Dedifferentiated amniotic fluid mesenchymal stem cell (primary cell): Measurements from ENCODE around the gene GBP6.
"Not testable (repeated sequence)": the region's sequence is repeated elsewhere in the genome, so short reads cannot be mapped to it uniquely, and the experiment has no call there.

ENCODE experiments used
- DNase-seq: peaks from one replicate; pipeline ENCODE4 v3.0.0-alpha.2; 2016; ENCODE audit errors: extremely low spot score

The GBP6 gene

DNA sequence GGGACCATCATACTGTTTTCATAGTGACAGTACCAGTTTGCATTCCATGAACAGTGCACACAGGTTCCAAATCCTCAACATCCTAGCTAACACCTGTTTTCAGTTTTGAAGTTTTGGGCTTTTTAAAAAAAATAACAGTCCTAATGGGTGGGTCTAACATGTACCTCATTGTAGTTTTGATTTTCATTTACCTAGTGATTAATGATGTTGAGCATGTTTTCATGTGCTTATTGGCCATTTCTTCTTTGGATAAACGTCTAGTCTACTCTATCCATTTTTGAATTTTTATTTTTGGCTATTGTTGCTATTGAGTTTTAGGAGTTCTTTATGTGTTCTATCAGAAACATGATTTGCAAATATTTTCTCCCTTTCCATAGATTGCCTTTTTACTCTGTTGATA lies 3.4 kb downstream of the GBP6 start:
- no peak for DNase-seq

DNA sequence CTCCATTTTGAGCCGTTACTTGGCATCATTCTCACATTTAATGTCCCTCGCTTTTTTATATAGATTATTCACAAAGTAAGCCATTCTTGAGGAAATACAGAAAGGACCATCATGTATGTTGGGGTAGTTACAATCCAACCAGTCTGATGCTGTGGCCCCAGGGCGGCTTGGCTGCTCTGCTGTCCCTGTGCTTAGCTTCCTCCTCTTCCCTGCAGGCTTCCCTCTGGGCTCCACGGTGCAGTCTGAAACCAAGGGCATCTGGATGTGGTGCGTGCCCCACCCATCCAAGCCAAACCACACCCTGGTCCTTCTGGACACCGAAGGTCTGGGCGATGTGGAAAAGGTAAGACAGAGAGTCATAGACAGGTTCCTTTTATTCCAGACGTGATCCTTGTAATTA lies 5.5 kb downstream of the GBP6 start:
- DNase-seq, result no peak

DNA sequence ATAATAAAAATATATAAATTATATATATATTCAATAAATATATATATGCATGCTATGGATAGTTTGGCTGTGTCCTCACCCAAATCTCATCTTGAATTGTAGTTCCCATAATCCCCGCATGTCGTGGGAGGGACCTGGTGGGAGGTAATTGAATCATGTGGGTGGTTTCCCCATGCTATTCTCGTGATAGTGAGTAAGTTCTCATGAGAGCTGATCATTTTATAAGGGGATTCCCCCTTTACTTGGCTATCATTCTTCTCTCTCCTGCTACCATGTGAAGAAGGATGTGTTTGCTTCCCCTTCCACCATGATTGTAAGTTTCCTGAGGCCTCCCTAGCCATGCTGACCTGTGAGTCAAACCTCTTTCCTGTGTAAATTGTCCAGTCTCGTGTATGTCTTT lies 10.0 kb downstream of the GBP6 start:
- DNase-seq, result not testable (repeated sequence)

DNA sequence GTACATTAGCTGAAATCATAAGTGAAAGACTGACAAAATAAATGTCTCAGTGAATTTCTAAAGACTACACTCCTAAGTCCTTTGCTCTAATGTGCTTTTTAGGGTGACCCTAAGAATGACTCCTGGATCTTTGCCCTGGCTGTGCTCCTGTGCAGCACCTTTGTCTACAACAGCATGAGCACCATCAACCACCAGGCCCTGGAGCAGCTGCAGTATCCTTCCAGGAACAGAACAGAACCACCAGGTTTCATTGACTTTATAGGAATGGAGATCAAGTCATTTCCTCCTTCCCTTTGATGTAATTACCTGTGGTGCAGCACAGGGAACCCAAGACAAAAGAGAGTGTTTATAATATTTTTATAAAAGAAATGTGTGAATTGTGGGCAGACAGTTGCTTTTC lies 14.1 kb downstream of the GBP6 start:
- no peak for DNase-seq

DNA sequence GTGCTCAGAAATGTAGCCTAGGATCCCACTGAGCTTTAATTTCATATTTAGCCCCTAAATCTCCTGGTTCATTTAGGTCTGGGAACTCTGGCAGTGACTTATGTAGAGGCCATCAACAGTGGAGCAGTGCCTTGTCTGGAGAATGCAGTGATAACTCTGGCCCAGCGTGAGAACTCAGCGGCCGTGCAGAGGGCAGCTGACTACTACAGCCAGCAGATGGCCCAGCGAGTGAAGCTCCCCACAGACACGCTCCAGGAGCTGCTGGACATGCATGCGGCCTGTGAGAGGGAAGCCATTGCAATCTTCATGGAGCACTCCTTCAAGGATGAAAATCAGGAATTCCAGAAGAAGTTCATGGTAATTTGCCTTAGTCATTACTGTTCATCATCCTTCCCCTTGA lies 17.8 kb downstream of the GBP6 start:
- DNase-seq, result no peak

DNA sequence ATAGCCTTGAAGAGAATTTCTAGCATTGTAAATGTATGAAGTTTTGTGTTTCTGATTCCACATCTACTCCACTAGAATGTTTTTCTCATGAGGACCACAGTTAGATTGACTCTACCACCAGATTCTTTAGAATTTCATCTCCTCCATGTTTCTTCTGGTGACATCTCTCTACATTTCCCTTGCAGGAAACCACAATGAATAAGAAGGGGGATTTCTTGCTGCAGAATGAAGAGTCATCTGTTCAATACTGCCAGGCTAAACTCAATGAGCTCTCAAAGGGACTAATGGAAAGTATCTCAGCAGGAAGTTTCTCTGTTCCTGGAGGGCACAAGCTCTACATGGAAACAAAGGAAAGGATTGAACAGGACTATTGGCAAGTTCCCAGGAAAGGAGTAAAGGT lies 18.6 kb downstream of the GBP6 start:
- DNase-seq, result no peak

DNA sequence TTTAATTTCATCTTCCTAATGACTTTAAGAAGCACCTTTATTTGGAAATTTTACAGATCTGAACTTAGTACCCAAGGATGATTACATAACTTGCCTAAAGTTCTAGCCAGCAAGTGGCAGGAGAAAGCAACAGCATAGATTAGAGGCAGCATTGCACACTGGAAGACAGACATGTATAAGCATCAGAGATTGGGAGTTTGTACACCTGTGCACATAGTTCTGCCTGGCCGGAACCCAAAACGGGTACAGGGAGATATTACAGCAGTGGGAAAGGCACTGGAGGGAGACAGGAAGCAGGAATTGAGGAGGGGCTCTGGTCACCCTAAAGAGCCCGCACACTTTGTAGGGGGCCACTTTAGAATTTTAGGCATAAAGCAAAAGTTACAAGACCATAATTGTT lies 19.3 kb downstream of the GBP6 start:
- DNase-seq, result no peak

DNA sequence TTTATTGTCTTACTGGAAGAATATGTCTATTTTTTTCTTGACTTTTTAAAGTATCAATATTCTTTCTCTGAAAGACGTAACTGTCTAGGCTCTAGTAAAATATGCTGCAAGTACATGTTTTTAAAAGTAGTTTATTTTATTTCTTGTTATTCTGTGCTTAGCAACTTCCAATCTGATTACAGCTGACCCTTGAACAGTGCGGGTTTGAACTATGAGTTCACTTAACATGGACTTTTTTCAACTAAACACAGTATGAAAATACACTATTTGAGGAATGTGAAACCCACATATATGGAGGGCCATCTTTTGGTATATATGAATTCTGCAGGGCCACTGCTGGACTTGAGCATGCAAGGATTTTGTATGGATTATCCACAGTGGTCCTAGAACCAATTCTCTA lies 26.8 kb downstream of the GBP6 start:
- no peak for DNase-seq

DNA sequence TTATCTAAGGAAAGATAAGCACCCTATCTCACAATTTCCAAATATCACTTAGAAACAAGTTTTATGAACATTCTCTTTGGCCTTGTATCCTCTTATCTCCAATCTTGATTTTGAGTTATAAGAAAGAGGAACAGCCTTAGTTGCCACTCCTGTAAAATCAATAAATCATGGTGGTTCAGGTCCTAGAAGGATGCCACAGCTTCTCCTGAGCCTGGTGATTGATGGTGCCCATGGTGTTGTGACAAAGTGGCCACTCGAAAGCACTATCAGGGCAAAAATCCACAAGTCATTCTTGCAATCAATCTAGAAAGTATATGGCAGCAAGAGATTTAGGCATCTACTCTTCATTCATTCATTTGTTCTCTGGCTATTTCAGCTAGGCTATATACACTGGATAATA lies 27.8 kb downstream of the GBP6 start:
- DNase-seq, result no peak

DNA sequence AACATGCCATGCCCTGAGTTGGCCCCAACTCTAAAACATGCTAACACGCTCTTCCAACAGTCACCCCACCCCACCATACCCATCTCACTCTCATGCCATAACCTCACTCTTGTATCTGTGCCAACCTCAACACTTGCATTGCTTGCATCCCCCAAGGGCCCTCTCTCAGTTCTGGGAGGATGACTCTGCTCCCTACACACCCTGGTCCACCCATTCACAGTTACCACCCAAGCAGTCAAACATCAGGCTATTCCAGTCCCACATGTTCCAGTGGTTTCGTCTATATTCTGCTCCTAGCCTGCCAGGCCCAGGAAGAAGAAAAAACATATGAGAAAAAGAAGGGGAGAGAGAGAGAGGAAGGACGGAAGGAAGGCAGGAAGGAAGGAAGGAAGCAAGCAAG lies 31.0 kb downstream of the GBP6 start:
- DNase-seq, result no peak

DNA sequence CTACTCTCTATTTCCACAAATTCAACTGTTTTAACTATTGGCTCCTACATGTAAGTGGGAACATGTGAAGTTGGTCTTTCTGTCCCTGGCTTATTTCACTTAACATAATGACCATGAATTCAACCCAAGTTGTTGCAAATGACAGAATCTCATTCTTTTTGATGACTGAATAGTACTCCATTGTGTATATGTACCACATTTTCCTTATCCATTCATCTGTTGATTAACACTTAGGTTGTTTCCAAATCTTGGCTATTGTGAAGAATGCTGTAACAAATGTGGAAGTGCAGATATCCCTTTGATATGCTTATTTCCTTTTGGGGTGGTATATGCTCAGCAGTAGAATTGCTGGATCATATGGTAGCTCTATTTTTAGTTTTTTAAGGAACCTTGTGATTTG lies 33.0 kb downstream of the GBP6 start:
- DNase-seq, result no peak

DNA sequence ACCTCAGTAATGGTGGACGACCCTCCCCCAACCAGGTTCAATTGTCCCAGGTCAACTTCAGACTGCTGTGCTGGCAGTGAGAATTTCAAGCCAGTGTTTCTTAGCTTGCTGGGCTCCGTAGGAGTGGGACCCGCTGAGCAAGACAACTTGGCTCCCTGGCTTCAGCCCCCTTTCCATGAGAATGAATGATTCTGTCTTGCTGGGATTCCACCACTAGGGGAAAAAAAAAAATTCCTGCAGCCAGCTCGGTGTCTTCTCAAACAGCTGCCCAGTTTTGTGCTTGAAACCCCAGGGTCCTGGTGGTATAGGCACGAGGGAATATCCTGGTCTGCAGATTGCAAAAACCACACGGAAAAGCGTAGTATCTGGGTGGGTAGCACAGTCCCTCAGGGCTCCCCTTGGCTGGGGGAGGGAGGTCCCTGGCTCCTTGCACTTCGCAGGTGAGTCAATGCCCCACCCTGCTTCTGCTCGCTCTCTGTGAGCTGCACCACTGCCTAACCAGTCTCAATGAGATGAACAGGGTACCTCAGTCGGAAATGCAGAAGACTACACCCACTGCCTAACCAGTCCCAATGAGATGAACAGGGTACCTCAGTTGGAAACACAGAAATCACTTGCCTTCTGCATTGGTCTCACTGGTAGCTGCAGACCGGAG lies 41.5 kb downstream of the GBP6 start:
- DNase-seq, result no peak

DNA sequence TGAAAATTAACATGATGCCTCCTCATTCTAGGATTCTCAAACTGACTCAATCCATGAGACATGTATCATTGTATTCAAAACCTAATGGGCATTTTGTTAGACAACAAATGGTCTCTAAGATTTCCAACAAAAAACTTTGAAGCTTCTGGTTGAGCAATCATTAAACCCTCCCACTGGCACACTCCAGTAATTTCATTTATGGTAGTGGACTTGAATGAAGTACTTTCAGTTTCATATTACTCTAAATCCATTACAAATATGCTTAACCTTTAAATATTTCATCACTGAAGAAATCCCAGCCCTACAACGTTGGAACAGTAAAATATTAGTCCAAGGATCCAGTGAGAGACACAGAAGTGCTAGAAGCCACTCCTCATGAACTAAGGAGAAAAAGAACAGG lies 43.5 kb downstream of the GBP6 start:
- DNase-seq, result peak; percentile 61

DNA sequence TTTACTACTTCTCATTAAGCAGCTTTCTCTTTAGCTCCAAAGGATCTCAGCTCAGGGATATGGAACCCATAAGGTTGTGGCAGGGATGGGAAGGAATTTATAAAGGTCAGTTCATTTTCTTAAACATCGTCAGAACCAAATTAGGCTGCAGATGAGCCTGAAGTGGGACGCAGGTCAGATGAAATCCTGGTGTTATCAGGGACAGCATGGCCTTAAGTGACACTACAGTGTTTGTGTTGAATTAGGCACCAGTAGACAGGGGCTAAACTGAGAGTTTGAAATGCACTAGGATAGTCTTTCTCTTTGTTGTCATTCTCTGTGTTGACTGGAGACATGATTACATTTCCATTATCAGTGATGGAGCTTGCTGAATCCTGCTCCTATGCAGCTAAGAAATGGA lies 43.9 kb downstream of the GBP6 start:
- DNase-seq, result not testable (repeated sequence)

DNA sequence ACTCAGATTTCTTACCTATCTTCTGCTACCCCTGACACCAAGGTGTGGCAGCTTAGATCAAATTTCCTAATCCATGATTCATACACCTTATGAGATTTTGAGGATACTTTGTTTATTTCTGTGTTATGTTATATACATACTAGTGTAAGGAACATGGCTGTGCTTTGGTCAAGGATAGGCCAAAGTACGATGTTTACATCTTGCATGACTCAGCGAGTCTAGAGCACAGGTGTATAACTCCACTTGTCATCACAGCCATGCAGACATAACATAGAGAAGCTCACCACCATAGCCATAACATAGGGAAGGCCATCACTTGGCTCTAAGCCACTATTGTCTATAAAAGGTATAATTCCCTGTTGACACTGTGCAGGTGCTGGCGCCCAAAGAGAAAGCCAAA lies 61.2 kb downstream of the GBP6 start:
- no peak for DNase-seq

DNA sequence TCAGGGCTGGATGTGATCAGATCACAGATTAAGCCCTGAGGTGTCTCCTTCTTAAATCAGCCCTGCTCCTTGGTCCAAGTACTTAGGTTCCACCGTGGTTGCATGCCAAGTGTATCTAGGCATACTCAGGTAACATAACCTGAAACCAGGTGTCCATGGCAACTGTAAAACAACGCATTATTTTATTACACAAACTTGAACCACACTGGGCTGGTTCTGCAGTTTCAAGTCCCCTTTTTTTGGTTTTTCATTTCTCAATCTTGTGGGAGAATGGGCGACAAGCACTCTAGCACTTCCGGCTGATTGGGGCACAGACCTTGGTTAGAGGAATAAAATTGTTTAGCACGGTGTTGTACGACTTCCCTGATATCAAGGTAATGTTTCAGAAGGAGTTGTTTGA lies 65.2 kb downstream of the GBP6 start:
- no peak for DNase-seq

DNA sequence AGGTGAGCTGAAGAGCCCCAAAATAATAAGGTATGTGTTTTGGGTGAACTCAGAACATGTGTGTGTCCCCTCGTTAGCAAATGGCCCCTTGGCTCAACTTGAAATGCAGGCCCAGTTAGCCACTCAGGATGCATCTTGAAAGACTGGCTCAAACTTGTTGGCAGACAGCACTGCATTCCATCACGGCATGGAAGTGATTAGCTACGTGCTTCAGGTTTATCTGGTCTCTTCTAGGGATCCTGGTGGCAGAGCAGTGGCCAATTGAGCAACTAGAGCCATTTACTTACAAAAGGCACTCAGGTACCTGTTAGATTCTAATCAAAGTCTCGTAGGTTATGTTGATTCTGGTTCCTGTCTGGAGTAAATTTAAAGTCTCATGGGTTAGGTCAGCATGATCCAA lies 65.8 kb downstream of the GBP6 start:
- DNase-seq, result not testable (repeated sequence)

DNA sequence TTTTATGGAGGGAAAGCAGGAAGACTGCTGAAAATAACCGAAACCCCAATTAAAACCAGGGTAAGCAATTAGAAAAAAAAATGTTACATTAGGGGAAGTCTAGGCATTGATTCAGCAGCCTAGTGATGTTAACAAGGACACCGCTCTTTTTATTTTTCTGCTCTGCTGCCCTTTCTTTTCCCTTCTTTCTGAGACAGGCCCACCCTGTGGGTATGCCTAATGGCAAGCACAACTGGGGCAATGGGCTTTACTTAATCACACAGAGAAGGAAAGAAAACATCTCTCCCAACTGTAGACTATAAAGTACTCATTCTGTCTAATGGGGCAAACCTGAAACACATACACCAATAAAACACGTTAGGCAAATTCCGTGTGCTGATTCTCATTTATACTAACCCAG lies 69.6 kb downstream of the GBP6 start:
- no peak for DNase-seq

DNA sequence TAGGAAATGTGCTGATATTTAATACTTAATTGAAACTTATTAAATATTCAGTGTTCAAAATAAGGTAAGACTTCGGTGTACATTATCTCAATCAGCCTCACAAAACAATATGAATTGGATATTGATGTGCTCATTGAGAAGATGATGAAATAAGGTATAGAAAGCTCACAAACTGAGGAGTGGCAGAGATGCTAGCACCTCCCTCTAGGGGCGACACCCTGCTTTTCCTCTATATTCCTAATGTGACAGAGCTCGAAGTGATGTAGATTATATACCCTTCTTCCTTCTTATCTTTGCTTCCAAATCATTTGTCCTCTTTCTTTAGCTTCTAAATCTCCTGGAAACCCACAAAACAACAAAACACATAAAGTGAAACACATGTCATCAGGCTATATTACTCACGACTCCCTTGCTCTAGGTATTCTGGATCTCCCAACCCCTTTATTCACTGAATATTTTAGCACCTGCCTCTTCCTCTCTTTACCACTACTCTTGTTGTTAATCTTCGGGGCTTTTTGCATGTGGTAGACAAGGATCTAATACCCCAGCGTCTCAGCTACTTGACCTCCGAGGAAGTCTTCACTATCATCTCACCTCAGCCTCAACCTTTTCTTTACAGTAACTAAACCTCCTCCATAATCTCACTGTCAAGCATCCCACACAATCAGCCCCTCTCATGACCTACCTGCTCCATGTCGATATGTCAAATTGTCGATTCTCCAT lies 70.4 kb downstream of the GBP6 start:
- not testable (repeated sequence) for DNase-seq
